ENCODE data around the gene EBP.
A peak's percentile ranks its signal among the peaks of the same experiment; 100 is the strongest.
"Not testable (repeated sequence)": the region's sequence is repeated elsewhere in the genome, so short reads cannot be mapped to it uniquely, and the experiment has no call there.

EBP gene

GRCh38 chrX:48493890-48494364 is 27.7 kb upstream of the EBP start:
- peak; percentile 18 for FAIRE-seq

GRCh38 chrX:48496660-48497059 is 24.9 kb upstream of the EBP start:
- no peak for FAIRE-seq

- no peak for FAIRE-seq
Observed at GRCh38 chrX:48497871-48498270, 23.7 kb upstream of the EBP start.

GRCh38 chrX:48498374-48498809 is 23.2 kb upstream of the EBP start:
- FAIRE-seq: no peak

GRCh38 chrX:48504261-48504660 is 17.3 kb upstream of the EBP start:
- no peak for FAIRE-seq

GRCh38 chrX:48505481-48505880 is 16.1 kb upstream of the EBP start:
- no peak for FAIRE-seq

DNA sequence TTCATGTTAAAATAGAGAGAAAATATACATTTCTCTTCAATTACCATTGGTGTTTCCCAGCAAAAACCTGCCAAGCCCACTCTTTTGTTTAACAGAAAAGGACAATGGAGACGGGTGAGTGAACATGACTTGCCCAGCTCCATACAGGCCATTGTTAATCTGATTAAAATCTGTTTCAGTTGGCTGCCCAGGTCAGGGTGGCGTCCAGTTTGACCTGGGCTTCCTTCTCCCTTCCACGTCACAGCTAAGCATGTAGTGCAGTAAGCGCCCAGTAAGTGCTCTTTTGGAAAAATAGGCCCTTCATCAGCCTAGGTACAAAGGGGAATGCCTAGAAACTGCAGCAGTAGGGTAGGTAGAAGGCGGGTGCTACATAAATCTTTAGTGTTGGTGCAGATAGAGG is 14.4 kb upstream of the EBP start:
- no peak for FAIRE-seq

GRCh38 chrX:48508400-48509244 is 13.0 kb upstream of the EBP start, which contains the start of gene PORCN:
Gene PORCN (plus strand): TSS chrX:48508992. CDS start chrX:48509821, 829 bp downstream.
- no peak for FAIRE-seq

- FAIRE-seq: no peak
Observed at GRCh38 chrX:48509245-48509590, 12.4 kb upstream of the EBP start.

DNA sequence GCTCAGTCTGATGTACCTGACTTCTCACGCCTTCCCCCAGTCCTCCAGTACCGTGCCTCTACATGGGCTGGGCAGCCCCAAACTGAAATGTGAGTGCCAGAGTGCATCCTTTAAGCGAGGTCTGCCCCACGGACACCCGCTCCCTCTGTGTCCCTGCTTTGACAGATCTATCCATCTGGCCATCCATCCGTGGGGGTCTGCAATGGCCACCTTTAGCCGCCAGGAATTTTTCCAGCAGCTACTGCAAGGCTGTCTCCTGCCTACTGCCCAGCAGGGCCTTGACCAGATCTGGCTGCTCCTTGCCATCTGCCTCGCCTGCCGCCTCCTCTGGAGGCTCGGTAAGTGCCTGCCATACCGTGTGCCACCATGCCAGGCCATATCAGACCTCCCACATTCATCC is 12.0 kb upstream of the EBP start:
- no peak for FAIRE-seq

- no peak for FAIRE-seq
Observed at GRCh38 chrX:48511560-48511959, 10.0 kb upstream of the EBP start.

- no peak for FAIRE-seq
Observed at GRCh38 chrX:48512371-48512935, 9.2 kb upstream of the EBP start.

- no peak for FAIRE-seq
Observed at GRCh38 chrX:48513670-48514069, 7.9 kb upstream of the EBP start.

GRCh38 chrX:48514126-48514806 is 7.3 kb upstream of the EBP start:
- FAIRE-seq: no peak

DNA sequence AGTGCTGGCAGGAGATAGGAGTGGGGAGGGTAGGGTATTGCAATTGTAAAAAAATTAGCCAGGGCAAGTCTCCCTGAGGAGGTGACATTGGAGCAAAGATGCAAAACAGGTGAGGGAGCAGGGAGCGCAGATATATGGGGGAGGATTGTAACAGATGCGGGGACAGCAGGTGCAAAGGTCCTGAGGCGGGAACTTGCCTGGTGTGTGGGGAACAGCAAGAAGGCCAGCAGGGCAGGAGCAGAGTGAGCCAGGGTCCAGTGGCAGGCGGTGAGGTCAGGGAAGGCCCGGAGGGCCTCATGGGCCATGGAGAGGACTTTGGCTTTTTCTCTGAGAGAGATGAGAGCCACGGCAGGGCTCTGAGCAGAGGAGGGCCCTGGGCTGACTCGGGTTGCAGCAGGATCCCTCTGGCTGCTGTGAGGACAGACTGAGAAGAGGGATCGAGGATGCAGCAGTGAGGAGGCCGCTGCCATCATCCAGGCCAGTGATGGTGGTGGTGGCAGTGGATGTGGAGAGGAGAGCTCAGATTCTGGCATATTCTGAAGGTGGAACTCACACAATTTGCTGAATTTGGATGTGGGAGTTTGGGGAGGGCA is 6.6 kb upstream of the EBP start:
- no peak for FAIRE-seq

DNA sequence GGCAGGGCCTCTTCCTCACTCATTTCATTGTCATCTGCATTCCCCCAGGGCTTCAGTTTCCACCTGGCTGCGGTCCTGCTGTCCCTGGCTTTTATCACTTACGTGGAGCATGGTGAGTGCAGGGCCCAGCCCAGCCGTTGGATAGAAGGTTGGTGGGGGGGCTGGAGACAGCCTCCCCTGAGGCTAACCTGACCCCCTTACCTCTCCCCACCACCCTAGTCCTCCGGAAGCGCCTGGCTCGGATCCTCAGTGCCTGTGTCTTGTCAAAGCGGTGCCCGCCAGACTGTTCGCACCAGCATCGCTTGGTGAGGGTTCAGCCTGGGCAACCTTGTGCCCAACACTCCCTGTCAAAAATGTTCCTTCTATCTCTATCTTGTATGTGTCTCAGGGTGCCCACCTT is 5.8 kb upstream of the EBP start:
- no peak for FAIRE-seq

DNA sequence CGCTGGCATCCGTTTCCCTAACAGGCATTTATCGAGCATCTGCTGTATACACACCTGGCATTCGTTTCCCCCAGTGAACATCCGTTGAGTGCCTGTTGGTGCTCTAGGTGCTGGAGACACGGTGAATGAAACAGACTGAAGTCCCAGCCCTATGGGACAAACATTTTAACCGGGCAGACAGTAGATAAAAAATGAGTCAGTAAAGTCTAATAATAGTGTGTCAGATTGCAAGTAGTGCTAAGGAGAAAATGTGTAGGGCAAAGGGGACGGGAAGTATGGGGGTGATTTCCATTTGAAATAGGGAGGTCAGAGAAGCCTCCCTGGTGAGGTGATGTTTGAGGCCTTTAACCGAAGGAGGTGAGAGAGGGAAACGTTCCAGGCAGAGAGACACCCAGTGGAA is 5.3 kb upstream of the EBP start:
- FAIRE-seq: no peak

DNA sequence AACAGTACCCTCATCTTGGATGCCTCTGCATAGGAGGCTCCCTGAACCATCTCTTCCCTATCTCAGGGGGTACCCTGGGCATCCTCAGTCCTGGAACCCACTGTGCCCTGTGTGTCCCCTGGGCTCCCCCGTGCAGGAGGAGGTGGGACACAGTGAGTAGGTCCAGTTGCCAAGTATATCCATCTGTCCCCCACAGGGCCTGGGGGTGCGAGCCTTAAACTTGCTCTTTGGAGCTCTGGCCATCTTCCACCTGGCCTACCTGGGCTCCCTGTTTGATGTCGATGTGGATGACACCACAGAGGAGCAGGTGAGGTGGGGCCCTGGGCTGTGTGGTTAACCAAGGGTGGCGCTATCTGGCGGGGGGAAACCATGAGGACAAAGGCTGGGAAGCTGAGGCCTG is 4.6 kb upstream of the EBP start:
- no peak for FAIRE-seq

- not testable (repeated sequence) for FAIRE-seq
Observed at GRCh38 chrX:48519481-48519880, 2.1 kb upstream of the EBP start.

- FAIRE-seq: no peak
Observed at GRCh38 chrX:48520455-48520854, 1.2 kb upstream of the EBP start.

DNA sequence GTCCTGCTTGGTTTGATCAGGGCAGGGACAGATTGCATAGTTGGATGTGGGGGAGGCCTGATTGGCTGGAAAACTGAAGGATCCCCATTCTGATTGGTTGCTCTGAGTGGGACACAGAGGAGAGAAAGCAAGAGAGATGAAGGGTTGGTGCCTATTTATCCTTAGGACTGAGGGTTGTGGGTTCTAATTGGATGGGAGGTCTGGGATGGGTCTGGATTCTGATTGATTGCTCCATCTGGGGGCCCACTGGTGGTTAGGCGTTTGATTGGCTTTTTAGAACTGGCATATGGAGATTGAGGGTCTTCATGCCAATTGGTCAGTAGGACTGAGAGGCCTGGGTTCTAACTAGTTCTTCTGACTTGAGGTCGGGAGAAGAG is 644 bp upstream of the EBP start:
- no peak for FAIRE-seq

DNA sequence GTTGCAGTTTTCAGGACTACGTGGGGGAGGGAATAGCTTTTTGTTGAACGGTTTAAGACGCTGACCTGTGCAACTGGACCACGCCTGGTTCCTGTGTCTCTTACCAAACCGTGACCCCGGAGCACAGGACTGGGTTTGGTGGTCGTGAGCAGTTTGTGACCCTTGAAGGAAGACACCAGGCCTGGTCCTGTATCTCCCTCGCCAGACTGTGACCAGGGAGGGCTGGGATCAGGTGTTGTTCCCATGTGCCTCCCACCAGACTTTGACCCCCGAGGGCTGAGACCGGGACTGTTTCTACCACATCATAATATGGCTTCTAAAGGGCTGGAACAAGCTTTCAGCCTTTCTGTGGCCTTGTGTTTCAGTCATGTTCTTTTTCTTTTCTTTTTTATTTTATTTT is 683 bp downstream of the EBP start:
- no peak for FAIRE-seq

- FAIRE-seq: no peak
Observed at GRCh38 chrX:48523682-48524081, 2.1 kb downstream of the EBP start.

- FAIRE-seq: not testable (repeated sequence)
Observed at GRCh38 chrX:48525853-48526252, 4.2 kb downstream of the EBP start.
